K562 (cell line): ENCODE results near the gene SV2A.

Experiments
- GATA2 ChIP-seq: sonication (generic); formaldehyde crosslinking; IDR thresholded peaks from 2 replicates; pipeline ENCODE4 v1.4.0; 2020; ENCODE audit warnings: mild to moderate bottlenecking, missing genetic modification reagents
- ZNF263 ChIP-seq: sonication (generic); formaldehyde crosslinking; IDR thresholded peaks from 2 replicates; pipeline ENCODE4 v1.8.0; 2022; ENCODE audit warnings: mild to moderate bottlenecking, missing genetic modification reagents, borderline replicate concordance

GRCh38 chr1:149896575-149896974, 21.1 kb downstream of the SV2A start:
- no peak for TF ChIP-seq GATA2 (CRISPR knock-in tag)
- TF ChIP-seq ZNF263 (CRISPR knock-in tag) = no peak
